Measurements from ENCODE around the gene FBXW7. TPM values are rescaled to one million over a fixed set of nuclear protein-coding genes. Genes with fewer than 3 reads are reported as not detected.

FBXW7 gene
- total RNA-seq, 4 donors from 2014 or later: 106 to 363 (median 138) TPM

- 100% methylated on average over 1 of the region's 1 CpG for WGBS
- no peak for TF ChIP-seq EP300 (IDR thresholded peaks at IDR 0.05)
- no peak for TF ChIP-seq CTCF (IDR thresholded peaks at IDR 0.05)
- no peak for TF ChIP-seq POLR2A (IDR thresholded peaks at IDR 0.05)
- TF ChIP-seq POLR2AphosphoS5 (IDR thresholded peaks at IDR 0.05): no peak
- Histone ChIP-seq H3K4me1 (no peaks in the 10 kb centered on the region), H3K27me3 (no peaks in the 10 kb centered on the region), H3K9me3 (no peaks in the 10 kb centered on the region), H3K4me3 (no peak overlapping the region), H3K27ac (no peak overlapping the region), H3K36me3 (no peaks in the 10 kb centered on the region)
- no peak for DNase-seq (ENCODE audit: low spot score in 2 of 2)
Observed at GRCh38 chr4:152390216-152390615, 145.7 kb downstream of the FBXW7 start.

- H3K36me3 ChIP-seq: no peaks in the 10 kb centered on the region
- WGBS: 97% methylated on average over 2 of the region's 2 CpGs
Observed at GRCh38 chr4:152389359-152389758, 146.5 kb downstream of the FBXW7 start.

GRCh38 chr4:152385551-152385950, 150.3 kb downstream of the FBXW7 start:
- Histone ChIP-seq H3K27ac (no peak overlapping the region), H3K9me3 (no peaks in the 10 kb centered on the region), H3K36me3 (no peaks in the 10 kb centered on the region), H3K4me1 (peaks cover 17% of the 10 kb centered on the region), H3K4me3 (no peak overlapping the region), H3K27me3 (no peaks in the 10 kb centered on the region)
- WGBS: 15% methylated on average over 1 of the region's 1 CpG
- TF ChIP-seq POLR2AphosphoS5 (IDR thresholded peaks at IDR 0.05) (no peak), CTCF (IDR thresholded peaks at IDR 0.05) (peak; percentile 27 to 64)
- DNase-seq (ENCODE audit: low spot score in 2 of 2): no peak

More at GRCh38 chr4:152389359-152389758, 146.5 kb downstream of the FBXW7 start:
- H3K27me3 ChIP-seq: no peaks in the 10 kb centered on the region
- H3K27ac ChIP-seq: no peak overlapping the region
- no peak overlapping the region for H3K4me3 ChIP-seq
- H3K4me1 ChIP-seq: no peaks in the 10 kb centered on the region
- DNase-seq (ENCODE audit: low spot score in 2 of 2): no peak
- no peaks in the 10 kb centered on the region for H3K9me3 ChIP-seq
- TF ChIP-seq POLR2A (IDR thresholded peaks at IDR 0.05): no peak
- no peak for TF ChIP-seq EP300 (IDR thresholded peaks at IDR 0.05)
- TF ChIP-seq POLR2AphosphoS5 (IDR thresholded peaks at IDR 0.05): no peak
- no peak for TF ChIP-seq CTCF (IDR thresholded peaks at IDR 0.05)

- Histone ChIP-seq H3K36me3 (no peaks in the 10 kb centered on the region), H3K4me1 (peaks cover 20% of the 10 kb centered on the region), H3K27ac (peak overlapping the region; percentile 58), H3K27me3 (no peaks in the 10 kb centered on the region), H3K9me3 (no peaks in the 10 kb centered on the region), H3K4me3 (peak overlapping the region; percentile 26)
- WGBS: 39% methylated on average over 4 of the region's 4 CpGs
- DNase-seq (ENCODE audit: low spot score in 2 of 2): no peak
- no peak for TF ChIP-seq EP300 (IDR thresholded peaks at IDR 0.05)
Observed at GRCh38 chr4:152382057-152382785, 153.7 kb downstream of the FBXW7 start.

GRCh38 chr4:152380919-152381318, 155.0 kb downstream of the FBXW7 start:
- Histone ChIP-seq H3K36me3 (no peaks in the 10 kb centered on the region), H3K27me3 (no peaks in the 10 kb centered on the region), H3K27ac (peak overlapping the region; percentile 39), H3K4me1 (peaks cover 20% of the 10 kb centered on the region), H3K4me3 (peak overlapping the region; percentile 3), H3K9me3 (no peaks in the 10 kb centered on the region)
- WGBS: 67% methylated on average over 2 of the region's 2 CpGs
- DNase-seq (ENCODE audit: low spot score in 2 of 2): no peak
- TF ChIP-seq POLR2AphosphoS5 (IDR thresholded peaks at IDR 0.05) (no peak), POLR2A (IDR thresholded peaks at IDR 0.05) (no peak), EP300 (IDR thresholded peaks at IDR 0.05) (no peak), CTCF (IDR thresholded peaks at IDR 0.05) (no peak)
